ENCODE measurements around the gene SHISAL1.

GRCh38 chr22:44277386-44278135 lies 35.2 kb downstream of the SHISAL1 start:
- TF ChIP-seq CTCF (IDR thresholded peaks at IDR 0.05): no peak
- TF ChIP-seq POLR2A (IDR thresholded peaks at IDR 0.05): no peak
- no peak for TF ChIP-seq POLR2AphosphoS5 (IDR thresholded peaks at IDR 0.05)
